ENCODE data around the gene RCAN3. TPM values are rescaled to one million over a fixed set of nuclear protein-coding genes. Genes with fewer than 3 reads are reported as not detected.

RCAN3 gene
- total and polyA plus RNA-seq, 2 of the 4 experiments (the other 2 are of a cell fraction): 4.0 to 5.9 TPM

DNA sequence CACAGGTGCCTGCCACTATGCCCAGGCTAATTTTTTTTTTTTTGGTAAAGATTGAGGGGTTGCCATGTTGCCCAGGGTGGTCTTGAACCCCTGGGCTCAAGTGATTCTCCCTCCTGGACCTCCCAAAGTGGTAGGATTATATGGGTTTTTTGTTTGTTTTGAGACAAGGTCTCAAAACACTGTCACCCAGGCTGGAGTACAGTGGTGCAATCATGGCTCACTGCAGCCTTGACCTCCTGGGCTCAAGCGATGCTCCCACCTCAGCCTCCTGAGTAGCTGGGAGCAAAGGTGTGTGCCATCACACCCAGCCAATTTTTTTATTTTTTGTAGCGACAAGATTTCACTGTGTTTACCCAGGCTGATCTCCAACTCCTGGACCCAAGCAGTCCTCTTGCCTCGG is 8.9 kb upstream of the RCAN3 start:
- Histone ChIP-seq H3K9ac (ENCODE audit: low read depth, low read length) (no peak overlapping the region), H4K8ac (ENCODE audit: low read depth in 2 of 2, low read length in 2 of 2) (no peak overlapping the region), H3K79me1 (ENCODE audit: low read depth in 1 of 2, low read length in 2 of 2) (no peaks in the 10 kb centered on the region), H2BK20ac (ENCODE audit: low read depth, low read length) (no peak overlapping the region), H2AK5ac (ENCODE audit: low read depth, low read length) (no peak overlapping the region), H3K4me2 (ENCODE audit: low read depth, low read length) (no peak overlapping the region), H2AK9ac (replicated peaks; ENCODE audit: low read depth, low read length, poor library complexity) (no peak overlapping the region), H2AFZ (replicated peaks; ENCODE audit: low read length, poor library complexity) (no peak overlapping the region), H2BK120ac (ENCODE audit: low read depth, low read length) (no peak overlapping the region), H3K27ac (ENCODE audit: insufficient read depth, low read length) (no peak overlapping the region), H3K27me3 (ENCODE audit: control insufficient read depth, insufficient read depth, low read length) (peaks cover 22% of the 10 kb centered on the region), H4K91ac (ENCODE audit: insufficient read depth, low read depth, low read length) (no peak overlapping the region), H4K20me1 (ENCODE audit: insufficient read depth, low read length) (no peaks in the 10 kb centered on the region), H3K18ac (ENCODE audit: low read depth, low read length) (no peak overlapping the region), H3K4me3 (ENCODE audit: insufficient read depth, low read depth, low read length) (no peak overlapping the region), H3K36me3 (ENCODE audit: control insufficient read depth, insufficient read depth, low read length) (no peaks in the 10 kb centered on the region), H3K14ac (replicated peaks; ENCODE audit: low read depth, low read length) (no peak overlapping the region), H2BK5ac (ENCODE audit: low read depth, low read length, poor library complexity, severe bottlenecking) (no peak overlapping the region), H4K5ac (ENCODE audit: low read depth, low read length) (no peak overlapping the region), H3K56ac (ENCODE audit: extremely low read depth, insufficient read depth, low read length) (no peak overlapping the region), H2BK15ac (ENCODE audit: low read depth, low read length) (no peak overlapping the region), H3K9me3 (ENCODE audit: control insufficient read depth, insufficient read depth, low read length) (peaks cover 12% of the 10 kb centered on the region), H3K9me1 (ENCODE audit: insufficient read depth, low read length) (no peaks in the 10 kb centered on the region), H3K4ac (ENCODE audit: low read depth, low read length) (no peak overlapping the region), H3K4me1 (ENCODE audit: control insufficient read depth, insufficient read depth, low read length) (no peaks in the 10 kb centered on the region), H3K23ac (ENCODE audit: low read depth, low read length) (no peak overlapping the region)
- no TSS peak for BruUV-seq (replicated peaks)
- intact Hi-C loops (cut with micrococcal nuclease): no loop called here
- ATAC-seq (ENCODE audit: low read depth) (no peak), DNase-seq (no peak)
- ChIA-PET POLR2A (ENCODE audit: unreplicated experiment) (no interaction called here), CTCF (interaction anchor here (0.9 kb wide), 1 partner anchor 18 kb away, joined by 3 read pairs; no protein-coding TSS in a partner anchor)
- WGBS, 2 experiments (ENCODE audit: extremely low coverage in 2 of 2, insufficient read length in 1 of 2): no CpG with 5 or more reads among the region's 3 CpGs
- in situ Hi-C loops (cut with MboI; ENCODE audit: low sequenced_read_pairs): no loop called here
- TF ChIP-seq, protein P1, sequence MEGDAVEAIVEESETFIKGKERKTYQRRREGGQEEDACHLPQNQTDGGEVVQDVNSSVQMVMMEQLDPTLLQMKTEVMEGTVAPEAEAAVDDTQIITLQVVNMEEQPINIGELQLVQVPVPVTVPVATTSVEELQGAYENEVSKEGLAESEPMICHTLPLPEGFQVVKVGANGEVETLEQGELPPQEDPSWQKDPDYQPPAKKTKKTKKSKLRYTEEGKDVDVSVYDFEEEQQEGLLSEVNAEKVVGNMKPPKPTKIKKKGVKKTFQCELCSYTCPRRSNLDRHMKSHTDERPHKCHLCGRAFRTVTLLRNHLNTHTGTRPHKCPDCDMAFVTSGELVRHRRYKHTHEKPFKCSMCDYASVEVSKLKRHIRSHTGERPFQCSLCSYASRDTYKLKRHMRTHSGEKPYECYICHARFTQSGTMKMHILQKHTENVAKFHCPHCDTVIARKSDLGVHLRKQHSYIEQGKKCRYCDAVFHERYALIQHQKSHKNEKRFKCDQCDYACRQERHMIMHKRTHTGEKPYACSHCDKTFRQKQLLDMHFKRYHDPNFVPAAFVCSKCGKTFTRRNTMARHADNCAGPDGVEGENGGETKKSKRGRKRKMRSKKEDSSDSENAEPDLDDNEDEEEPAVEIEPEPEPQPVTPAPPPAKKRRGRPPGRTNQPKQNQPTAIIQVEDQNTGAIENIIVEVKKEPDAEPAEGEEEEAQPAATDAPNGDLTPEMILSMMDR (conservative IDR thresholded peaks at IDR 0.05; ENCODE audit: low read depth, low read length): no peak
- no peak for TF ChIP-seq BHLHE40 (IDR thresholded peaks at IDR 0.05; ENCODE audit: low read depth, low read length)
- TF ChIP-seq, protein P2, sequence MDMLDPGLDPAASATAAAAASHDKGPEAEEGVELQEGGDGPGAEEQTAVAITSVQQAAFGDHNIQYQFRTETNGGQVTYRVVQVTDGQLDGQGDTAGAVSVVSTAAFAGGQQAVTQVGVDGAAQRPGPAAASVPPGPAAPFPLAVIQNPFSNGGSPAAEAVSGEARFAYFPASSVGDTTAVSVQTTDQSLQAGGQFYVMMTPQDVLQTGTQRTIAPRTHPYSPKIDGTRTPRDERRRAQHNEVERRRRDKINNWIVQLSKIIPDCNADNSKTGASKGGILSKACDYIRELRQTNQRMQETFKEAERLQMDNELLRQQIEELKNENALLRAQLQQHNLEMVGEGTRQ (IDR thresholded peaks at IDR 0.05; ENCODE audit: low read depth, low read length): no peak
- no peak for TF ChIP-seq SMC3 (IDR thresholded peaks at IDR 0.05; ENCODE audit: low read depth, low read length)
- no peak for TF ChIP-seq POLR2A (IDR thresholded peaks at IDR 0.05; ENCODE audit: low read depth, low read length)
- TF ChIP-seq CHD1 (IDR thresholded peaks at IDR 0.05; ENCODE audit: low read depth, low read length): no peak
- no peak for TF ChIP-seq MAFK (IDR thresholded peaks at IDR 0.05; ENCODE audit: low read depth, low read length)
- TF ChIP-seq, protein P3, sequence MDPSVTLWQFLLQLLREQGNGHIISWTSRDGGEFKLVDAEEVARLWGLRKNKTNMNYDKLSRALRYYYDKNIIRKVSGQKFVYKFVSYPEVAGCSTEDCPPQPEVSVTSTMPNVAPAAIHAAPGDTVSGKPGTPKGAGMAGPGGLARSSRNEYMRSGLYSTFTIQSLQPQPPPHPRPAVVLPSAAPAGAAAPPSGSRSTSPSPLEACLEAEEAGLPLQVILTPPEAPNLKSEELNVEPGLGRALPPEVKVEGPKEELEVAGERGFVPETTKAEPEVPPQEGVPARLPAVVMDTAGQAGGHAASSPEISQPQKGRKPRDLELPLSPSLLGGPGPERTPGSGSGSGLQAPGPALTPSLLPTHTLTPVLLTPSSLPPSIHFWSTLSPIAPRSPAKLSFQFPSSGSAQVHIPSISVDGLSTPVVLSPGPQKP (IDR thresholded peaks at IDR 0.05; ENCODE audit: borderline replicate concordance, low read depth, low read length): no peak
- no peak for TF ChIP-seq FOS (IDR thresholded peaks at IDR 0.05; ENCODE audit: low read depth, low read length)
- no peak for TF ChIP-seq NFE2L2 (IDR thresholded peaks at IDR 0.05; ENCODE audit: low read depth, low read length)
- no peak for TF ChIP-seq MXI1 (IDR thresholded peaks at IDR 0.05; ENCODE audit: borderline replicate concordance, low read depth, low read length)
- TF ChIP-seq CEBPB (IDR thresholded peaks at IDR 0.05; ENCODE audit: low read depth, low read length): no peak
- no peak for TF ChIP-seq RAD21 (IDR thresholded peaks at IDR 0.05; ENCODE audit: low read length)
- dilution Hi-C loops (cut with HindIII; ENCODE audit: low sequenced_read_pairs, unreplicated experiment): no loop called here

Data from IMR-90 (cell line).